ENCODE results near the gene CTIF. TPM values are rescaled to one million over a fixed set of nuclear protein-coding genes. Genes with fewer than 3 reads are reported as not detected.

The CTIF gene
- total and polyA plus RNA-seq, 2 experiments from 2014 or later: 8.6 to 14.4 TPM

GRCh38 chr18:48502906-48503305 is 35.9 kb upstream of the CTIF start:
- TF ChIP-seq JUNB (IDR thresholded peaks at IDR 0.05; ENCODE audit: unreplicated experiment): no peak
- TF ChIP-seq EZH2 (IDR thresholded peaks at IDR 0.05; ENCODE audit: low read depth, unreplicated experiment): no peak
- TF ChIP-seq ZNF114 (CRISPR knock-in tag; IDR thresholded peaks at IDR 0.05): no peak
- TF ChIP-seq POLR2AphosphoS5 (IDR thresholded peaks at IDR 0.05; ENCODE audit: low read depth): no peak
- TF ChIP-seq ZNF331 (CRISPR knock-in tag; IDR thresholded peaks at IDR 0.05; ENCODE audit: low read depth): no peak
- no peak for TF ChIP-seq STAT1 (IDR thresholded peaks at IDR 0.05; ENCODE audit: unreplicated experiment)
- TF ChIP-seq CREB1 (CRISPR knock-in tag; IDR thresholded peaks at IDR 0.05; ENCODE audit: low read depth): no peak
- TF ChIP-seq ETS1 (IDR thresholded peaks at IDR 0.05): no peak
- no peak for TF ChIP-seq EZH2phosphoT487 (IDR thresholded peaks at IDR 0.05; ENCODE audit: unreplicated experiment)
- TF ChIP-seq ZNF462 (CRISPR knock-in tag; IDR thresholded peaks at IDR 0.05): no peak
- no peak for TF ChIP-seq NANOG (IDR thresholded peaks at IDR 0.05; ENCODE audit: borderline replicate concordance)
- TF ChIP-seq CTCF (conservative IDR thresholded peaks at IDR 0.05; ENCODE audit: low read depth in 2 of 2): no peak
- TF ChIP-seq REST (IDR thresholded peaks at IDR 0.05; ENCODE audit: unreplicated experiment): no peak
- H3K4me1 Mint-ChIP-seq: no peaks in the 10 kb centered on the region
- no peak overlapping the region for H3K4me3 ChIP-seq
- peaks cover 18% of the 10 kb centered on the region for H3K36me3 Mint-ChIP-seq (ENCODE audit: low read depth)
- ATAC-seq (no peak), DNase-seq (ENCODE audit: low spot score) (no peak)
- no peaks in the 10 kb centered on the region for H3F3A ChIP-seq (replicated peaks; ENCODE audit: low read depth)
- H4K20me1 ChIP-seq (replicated peaks; ENCODE audit: insufficient read depth): no peaks in the 10 kb centered on the region
- H3K27ac Mint-ChIP-seq: no peak overlapping the region
- H3K36me3 ChIP-seq (ENCODE audit: insufficient read depth): no peaks in the 10 kb centered on the region
- H3K4me3 Mint-ChIP-seq: no peak overlapping the region
- no peaks in the 10 kb centered on the region for H3K9me2 ChIP-seq (ENCODE audit: insufficient read depth)
- no peaks in the 10 kb centered on the region for H3K79me2 ChIP-seq (replicated peaks; ENCODE audit: insufficient read depth)
- H3K9me3 Mint-ChIP-seq: peaks cover 34% of the 10 kb centered on the region
- no peaks in the 10 kb centered on the region for H3K27me3 ChIP-seq (ENCODE audit: insufficient read depth)
- H3K27ac ChIP-seq (ENCODE audit: low read depth): no peak overlapping the region
- no peak overlapping the region for H3K4me2 ChIP-seq
- no peak overlapping the region for H2AFZ ChIP-seq
- H3K27me3 Mint-ChIP-seq (ENCODE audit: insufficient read depth, low read depth, poor library complexity): no peaks in the 10 kb centered on the region
- H3K4me1 ChIP-seq (ENCODE audit: insufficient read depth): no peaks in the 10 kb centered on the region
